Neural crest cell (in vitro differentiated cells): ENCODE results near the gene NCCRP1. TPM values are rescaled to one million over a fixed set of nuclear protein-coding genes. Genes with fewer than 3 reads are reported as not detected.

Experiments used
- DNase-seq: peaks from one replicate; pipeline ENCODE4 v3.0.0; 2021; ENCODE audit warnings: low read depth, mixed read lengths, low spot score
- H3K27ac Mint-ChIP-seq: one replicate; pipeline ENCODE4 v1.8.0; 2021; ENCODE audit warnings: mild to moderate bottlenecking, mixed read lengths; ENCODE audit not compliant: unreplicated experiment
- H3K27me3 Mint-ChIP-seq: 2 replicates; pipeline ENCODE4 v1.8.0; 2021; ENCODE audit warnings: low read depth, mild to moderate bottlenecking, mixed read lengths
- H3K36me3 Mint-ChIP-seq: 2 replicates; pipeline ENCODE4 v1.8.0; 2021; ENCODE audit warnings: low read depth, mild to moderate bottlenecking, mixed read lengths
- H3K4me1 Mint-ChIP-seq: 2 replicates; pipeline ENCODE4 v1.8.0; 2021; ENCODE audit warnings: mixed read lengths
- H3K4me3 Mint-ChIP-seq: one replicate; pipeline ENCODE4 v1.8.0; 2021; ENCODE audit warnings: mild to moderate bottlenecking, mixed read lengths
- H3K9me3 Mint-ChIP-seq: 2 replicates; pipeline ENCODE4 v1.8.0; 2021; ENCODE audit warnings: mixed read lengths
- total RNA-seq: library from RNA; stranded (reverse); gene quantifications from 2 replicates; pipeline ENCODE4 v1.2.1, GENCODE V29; 2021
- TF ChIP-seq, protein P1 (sequence below): fragments of 200-600 bp; sonication (generic); conservative IDR thresholded peaks from 2 replicates; pipeline ENCODE4 v1.5.0; 2021; ENCODE audit warnings: antibody characterized with exemption, mild to moderate bottlenecking

NCCRP1 gene
- total RNA-seq, 1 donor from 2014 or later = not detected

DNA sequence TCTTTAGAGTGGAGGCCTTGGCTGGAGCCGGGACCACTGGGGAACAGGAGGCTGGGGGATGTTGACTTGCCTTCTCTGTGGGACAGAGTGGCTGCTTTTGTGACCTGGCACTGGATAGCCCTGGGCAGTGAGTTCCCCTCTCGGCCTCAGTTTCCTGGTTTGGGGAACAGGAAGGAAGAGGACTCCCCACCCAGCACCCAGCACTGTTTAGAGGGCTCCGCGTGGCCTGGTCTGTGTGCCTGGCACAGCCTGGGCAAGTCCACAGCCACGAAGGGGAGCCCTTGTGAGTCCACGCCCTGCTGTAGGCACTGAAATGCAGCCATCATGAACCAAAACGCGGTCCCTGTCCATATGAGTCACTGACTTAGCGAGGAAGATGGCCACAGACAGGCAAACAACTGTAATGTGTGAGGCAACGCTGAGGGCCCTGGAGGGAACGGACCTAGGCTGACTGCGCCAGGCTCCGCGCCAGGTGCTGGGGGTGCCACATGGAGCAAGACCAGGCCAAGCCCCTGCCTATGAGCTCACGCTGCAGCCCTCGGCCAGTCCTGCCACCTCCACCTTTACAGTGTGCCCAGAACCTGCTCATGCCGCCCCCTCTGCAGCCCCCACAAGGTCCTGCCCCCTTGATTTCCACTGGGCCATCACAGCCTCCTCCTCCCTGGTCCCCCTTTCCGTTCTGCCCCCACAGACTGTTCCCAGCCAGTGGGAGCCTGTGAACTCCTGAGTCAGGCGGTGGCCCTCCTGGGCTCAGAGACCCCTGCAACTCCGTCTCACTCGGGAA, 35.7 kb upstream of the NCCRP1 start:
- Mint-ChIP-seq H3K4me1 (peaks cover 22% of the 10 kb centered on the region), H3K9me3 (no peaks in the 10 kb centered on the region), H3K36me3 (no peaks in the 10 kb centered on the region), H3K4me3 (no peak overlapping the region), H3K27ac (peak overlapping the region; percentile 43), H3K27me3 (no peaks in the 10 kb centered on the region)
- TF ChIP-seq, protein P1, sequence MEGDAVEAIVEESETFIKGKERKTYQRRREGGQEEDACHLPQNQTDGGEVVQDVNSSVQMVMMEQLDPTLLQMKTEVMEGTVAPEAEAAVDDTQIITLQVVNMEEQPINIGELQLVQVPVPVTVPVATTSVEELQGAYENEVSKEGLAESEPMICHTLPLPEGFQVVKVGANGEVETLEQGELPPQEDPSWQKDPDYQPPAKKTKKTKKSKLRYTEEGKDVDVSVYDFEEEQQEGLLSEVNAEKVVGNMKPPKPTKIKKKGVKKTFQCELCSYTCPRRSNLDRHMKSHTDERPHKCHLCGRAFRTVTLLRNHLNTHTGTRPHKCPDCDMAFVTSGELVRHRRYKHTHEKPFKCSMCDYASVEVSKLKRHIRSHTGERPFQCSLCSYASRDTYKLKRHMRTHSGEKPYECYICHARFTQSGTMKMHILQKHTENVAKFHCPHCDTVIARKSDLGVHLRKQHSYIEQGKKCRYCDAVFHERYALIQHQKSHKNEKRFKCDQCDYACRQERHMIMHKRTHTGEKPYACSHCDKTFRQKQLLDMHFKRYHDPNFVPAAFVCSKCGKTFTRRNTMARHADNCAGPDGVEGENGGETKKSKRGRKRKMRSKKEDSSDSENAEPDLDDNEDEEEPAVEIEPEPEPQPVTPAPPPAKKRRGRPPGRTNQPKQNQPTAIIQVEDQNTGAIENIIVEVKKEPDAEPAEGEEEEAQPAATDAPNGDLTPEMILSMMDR = no peak
- no peak for DNase-seq

DNA sequence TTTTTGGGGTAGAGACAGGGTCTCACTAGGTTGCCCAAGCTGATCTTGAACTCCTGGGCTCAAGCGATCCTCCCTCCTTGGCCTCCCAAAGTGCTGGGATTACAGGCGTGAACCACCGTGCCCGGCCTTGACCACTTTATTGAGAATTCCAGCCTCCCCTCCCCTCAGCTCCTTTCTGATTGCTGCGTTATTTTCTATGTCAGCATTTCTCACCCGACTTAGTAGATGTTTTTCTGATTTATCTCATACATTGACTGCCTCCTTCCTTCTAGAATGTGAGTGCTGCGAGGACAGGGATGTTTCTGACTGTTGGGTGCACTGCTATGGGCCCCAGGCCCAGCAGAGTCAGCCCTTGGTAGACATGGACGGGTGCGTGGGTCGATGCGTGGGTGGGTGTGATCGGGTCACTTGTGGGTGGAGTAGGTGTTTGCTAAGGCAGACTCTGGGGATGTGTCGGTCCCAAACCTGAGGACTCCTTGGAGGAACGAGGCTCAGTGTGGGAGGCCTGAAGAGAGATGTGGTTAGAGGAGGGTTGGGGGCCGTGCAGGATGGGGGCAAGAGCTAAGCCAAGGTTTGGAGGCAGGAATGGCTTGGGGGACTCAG, 34.2 kb upstream of the NCCRP1 start:
- Mint-ChIP-seq H3K4me3 (no peak overlapping the region), H3K36me3 (no peaks in the 10 kb centered on the region), H3K27me3 (no peaks in the 10 kb centered on the region), H3K27ac (peak overlapping the region; percentile 5), H3K9me3 (no peaks in the 10 kb centered on the region), H3K4me1 (peaks cover 16% of the 10 kb centered on the region)
- no peak for DNase-seq
- TF ChIP-seq, protein P1 = no peak

DNA sequence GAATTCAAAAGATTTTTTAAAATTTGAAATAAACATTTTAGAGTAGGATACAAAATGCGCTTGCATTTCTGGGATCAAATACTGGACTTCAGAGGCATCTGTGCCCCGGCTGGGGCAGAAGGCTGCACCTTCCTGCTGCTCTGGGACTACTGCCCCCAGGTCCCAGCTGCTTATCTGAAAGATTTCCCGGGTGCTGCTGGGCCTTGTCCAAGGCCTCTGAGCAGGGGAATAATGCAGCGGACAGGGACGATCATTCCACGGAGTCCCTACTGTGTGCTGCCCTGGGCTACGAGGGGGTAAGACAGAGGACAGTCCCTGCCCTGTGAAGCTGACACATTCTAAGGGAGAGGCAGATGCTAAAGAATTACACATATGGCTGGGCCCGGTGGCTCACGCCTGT, 33.1 kb upstream of the NCCRP1 start:
- H3K27ac Mint-ChIP-seq = peak overlapping the region; percentile 81
- no peaks in the 10 kb centered on the region for H3K9me3 Mint-ChIP-seq
- peaks cover 10% of the 10 kb centered on the region for H3K4me1 Mint-ChIP-seq
- no peaks in the 10 kb centered on the region for H3K36me3 Mint-ChIP-seq
- DNase-seq = no peak
- TF ChIP-seq, protein P1 = no peak
- H3K27me3 Mint-ChIP-seq = no peaks in the 10 kb centered on the region
- H3K4me3 Mint-ChIP-seq = no peak overlapping the region

DNA sequence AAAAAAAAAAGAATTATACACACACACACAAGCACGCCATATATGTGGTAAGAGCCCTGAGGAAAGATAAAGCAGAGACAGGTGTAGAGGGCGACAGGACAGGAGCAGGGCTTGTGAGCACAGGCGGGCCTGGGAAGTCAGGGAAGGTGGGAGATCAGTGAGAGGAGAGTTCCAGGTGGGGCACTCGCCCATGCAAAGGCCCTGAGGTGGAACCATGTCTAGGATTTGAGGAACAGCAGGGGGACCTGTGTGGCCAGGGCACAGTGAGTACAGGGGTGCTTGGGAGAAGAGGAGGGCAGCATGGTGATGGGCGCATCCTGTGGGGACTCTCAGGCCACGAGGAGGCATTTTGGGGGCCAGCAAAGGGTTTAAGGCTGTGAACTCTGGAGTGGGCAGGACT, 32.5 kb upstream of the NCCRP1 start:
- Mint-ChIP-seq H3K36me3 (no peaks in the 10 kb centered on the region), H3K4me1 (peaks cover 10% of the 10 kb centered on the region), H3K27me3 (no peaks in the 10 kb centered on the region), H3K9me3 (no peaks in the 10 kb centered on the region), H3K4me3 (no peak overlapping the region), H3K27ac (no peak overlapping the region)
- no peak for DNase-seq
- TF ChIP-seq, protein P1 = no peak

DNA sequence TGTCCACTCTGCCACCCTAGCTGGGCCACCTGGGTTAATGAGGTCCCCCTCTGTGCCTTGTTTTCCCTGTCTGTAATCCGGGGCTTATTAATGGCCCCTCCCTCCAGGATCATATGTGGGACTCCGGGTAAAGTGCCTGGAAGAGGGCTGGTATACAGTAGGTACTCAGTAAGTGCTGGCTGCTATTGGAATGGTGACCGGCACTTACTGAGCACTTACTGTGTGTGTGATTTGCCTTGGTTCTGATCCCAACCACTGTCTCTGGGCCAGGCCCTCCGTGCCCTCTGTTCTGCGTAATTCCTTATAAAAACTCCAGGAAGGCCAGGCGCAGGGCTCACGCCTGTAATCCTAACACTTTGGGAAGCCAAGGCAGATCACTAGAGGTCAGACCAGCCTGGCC, 30.9 kb upstream of the NCCRP1 start:
- no peak for DNase-seq
- H3K36me3 Mint-ChIP-seq = no peaks in the 10 kb centered on the region
- H3K27me3 Mint-ChIP-seq = no peaks in the 10 kb centered on the region
- H3K9me3 Mint-ChIP-seq = no peaks in the 10 kb centered on the region
- TF ChIP-seq, protein P1 = no peak
- no peak overlapping the region for H3K4me3 Mint-ChIP-seq
- no peak overlapping the region for H3K27ac Mint-ChIP-seq
- H3K4me1 Mint-ChIP-seq = peaks cover 10% of the 10 kb centered on the region
